Hepatic stellate cell (primary cell): ENCODE results near the gene TTC28.

Experiments used
- DNase-seq: peaks from one replicate; pipeline ENCODE4 v3.0.0; 2011; ENCODE audit warnings: low spot score

TTC28 gene

GRCh38 chr22:28269277-28269676 lies 410.4 kb downstream of the TTC28 start:
- no peak for DNase-seq

- DNase-seq = no peak
Observed at GRCh38 chr22:28268850-28269249, 410.8 kb downstream of the TTC28 start.

GRCh38 chr22:28268171-28268570 lies 411.5 kb downstream of the TTC28 start:
- no peak for DNase-seq

GRCh38 chr22:28260619-28261018 lies 419.0 kb downstream of the TTC28 start:
- DNase-seq = no peak

- no peak for DNase-seq
Observed at GRCh38 chr22:28259774-28260312, 419.8 kb downstream of the TTC28 start.

- no peak for DNase-seq
Observed at GRCh38 chr22:28254396-28254795, 425.2 kb downstream of the TTC28 start.

GRCh38 chr22:28252539-28252938 lies 427.1 kb downstream of the TTC28 start:
- DNase-seq = no peak

- DNase-seq = no peak
Observed at GRCh38 chr22:28250036-28250695, 429.5 kb downstream of the TTC28 start.

GRCh38 chr22:28249402-28249801 lies 430.2 kb downstream of the TTC28 start:
- no peak for DNase-seq

- DNase-seq = no peak
Observed at GRCh38 chr22:28247667-28248363, 431.8 kb downstream of the TTC28 start.

GRCh38 chr22:28247136-28247535 lies 432.5 kb downstream of the TTC28 start:
- DNase-seq = no peak

- no peak for DNase-seq
Observed at GRCh38 chr22:28246397-28246796, 433.2 kb downstream of the TTC28 start.

- DNase-seq = no peak
Observed at GRCh38 chr22:28245579-28246224, 433.9 kb downstream of the TTC28 start.

GRCh38 chr22:28244757-28245156 lies 434.9 kb downstream of the TTC28 start:
- no peak for DNase-seq

GRCh38 chr22:28243539-28243938 lies 436.1 kb downstream of the TTC28 start:
- no peak for DNase-seq

GRCh38 chr22:28241656-28242290 lies 437.9 kb downstream of the TTC28 start:
- no peak for DNase-seq

- no peak for DNase-seq
Observed at GRCh38 chr22:28239941-28240340, 439.7 kb downstream of the TTC28 start.

- no peak for DNase-seq
Observed at GRCh38 chr22:28237783-28238182, 441.9 kb downstream of the TTC28 start.

GRCh38 chr22:28237112-28237511 lies 442.5 kb downstream of the TTC28 start:
- no peak for DNase-seq

GRCh38 chr22:28232204-28232603 lies 447.4 kb downstream of the TTC28 start:
- DNase-seq = no peak

GRCh38 chr22:28231441-28231840 lies 448.2 kb downstream of the TTC28 start:
- DNase-seq = peak; percentile 19

GRCh38 chr22:28230671-28231070 lies 449.0 kb downstream of the TTC28 start:
- DNase-seq = no peak
